ENCODE measurements around the gene SRGAP1. TPM values are rescaled to one million over a fixed set of nuclear protein-coding genes. Genes with fewer than 3 reads are reported as not detected.
"Not testable (repeated sequence)": the region's sequence is repeated elsewhere in the genome, so short reads cannot be mapped to it uniquely, and the experiment has no call there.

SRGAP1 gene
- total RNA-seq, 1 donor from 2014 or later: 9.7 TPM

- DNase-seq (ENCODE audit: low spot score in 2 of 2, unreplicated experiment in 2 of 2): no peak
- Mint-ChIP-seq H3K27me3 (ENCODE audit: low read depth) (no peaks in the 10 kb centered on the region), H3K4me1 (peaks cover 19% of the 10 kb centered on the region), H3K36me3 (no peaks in the 10 kb centered on the region), H3K9me3 (no peaks in the 10 kb centered on the region), H3K4me3 (no peak overlapping the region), H3K27ac (no peak overlapping the region)
- TF ChIP-seq, protein P1, sequence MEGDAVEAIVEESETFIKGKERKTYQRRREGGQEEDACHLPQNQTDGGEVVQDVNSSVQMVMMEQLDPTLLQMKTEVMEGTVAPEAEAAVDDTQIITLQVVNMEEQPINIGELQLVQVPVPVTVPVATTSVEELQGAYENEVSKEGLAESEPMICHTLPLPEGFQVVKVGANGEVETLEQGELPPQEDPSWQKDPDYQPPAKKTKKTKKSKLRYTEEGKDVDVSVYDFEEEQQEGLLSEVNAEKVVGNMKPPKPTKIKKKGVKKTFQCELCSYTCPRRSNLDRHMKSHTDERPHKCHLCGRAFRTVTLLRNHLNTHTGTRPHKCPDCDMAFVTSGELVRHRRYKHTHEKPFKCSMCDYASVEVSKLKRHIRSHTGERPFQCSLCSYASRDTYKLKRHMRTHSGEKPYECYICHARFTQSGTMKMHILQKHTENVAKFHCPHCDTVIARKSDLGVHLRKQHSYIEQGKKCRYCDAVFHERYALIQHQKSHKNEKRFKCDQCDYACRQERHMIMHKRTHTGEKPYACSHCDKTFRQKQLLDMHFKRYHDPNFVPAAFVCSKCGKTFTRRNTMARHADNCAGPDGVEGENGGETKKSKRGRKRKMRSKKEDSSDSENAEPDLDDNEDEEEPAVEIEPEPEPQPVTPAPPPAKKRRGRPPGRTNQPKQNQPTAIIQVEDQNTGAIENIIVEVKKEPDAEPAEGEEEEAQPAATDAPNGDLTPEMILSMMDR (IDR thresholded peaks at IDR 0.05; ENCODE audit: unreplicated experiment): no peak
These were observed 260.5 kb downstream of the SRGAP1 start for GRCh38 chr12:64105026-64105425.

- Mint-ChIP-seq H3K27ac (no peak overlapping the region), H3K4me1 (peaks cover 19% of the 10 kb centered on the region), H3K9me3 (peaks cover 5% of the 10 kb centered on the region), H3K4me3 (no peak overlapping the region), H3K27me3 (ENCODE audit: low read depth) (no peaks in the 10 kb centered on the region), H3K36me3 (peaks cover 11% of the 10 kb centered on the region)
- TF ChIP-seq, protein P1 (IDR thresholded peaks at IDR 0.05; ENCODE audit: unreplicated experiment): no peak
- no peak for DNase-seq (ENCODE audit: low spot score in 2 of 2, unreplicated experiment in 2 of 2)
These were observed 263.3 kb downstream of the SRGAP1 start for GRCh38 chr12:64107776-64108175.

GRCh38 chr12:64109706-64110105, 265.2 kb downstream of the SRGAP1 start:
- TF ChIP-seq, protein P1 (IDR thresholded peaks at IDR 0.05; ENCODE audit: unreplicated experiment): no peak
- DNase-seq (ENCODE audit: low spot score in 2 of 2, unreplicated experiment in 2 of 2): no peak
- H3K36me3 Mint-ChIP-seq: peaks cover 17% of the 10 kb centered on the region
- peaks cover 10% of the 10 kb centered on the region for H3K4me1 Mint-ChIP-seq
- peaks cover 6% of the 10 kb centered on the region for H3K9me3 Mint-ChIP-seq
- no peak overlapping the region for H3K27ac Mint-ChIP-seq
- H3K27me3 Mint-ChIP-seq (ENCODE audit: low read depth): no peaks in the 10 kb centered on the region
- no peak overlapping the region for H3K4me3 Mint-ChIP-seq

GRCh38 chr12:64110864-64111263, 266.4 kb downstream of the SRGAP1 start:
- Mint-ChIP-seq H3K27ac (no peak overlapping the region), H3K27me3 (ENCODE audit: low read depth) (no peaks in the 10 kb centered on the region), H3K4me3 (no peak overlapping the region), H3K36me3 (peaks cover 19% of the 10 kb centered on the region), H3K4me1 (peaks cover 4% of the 10 kb centered on the region), H3K9me3 (peaks cover 6% of the 10 kb centered on the region)
- no peak for DNase-seq (ENCODE audit: low spot score in 2 of 2, unreplicated experiment in 2 of 2)
- TF ChIP-seq, protein P1 (IDR thresholded peaks at IDR 0.05; ENCODE audit: unreplicated experiment): no peak

DNA sequence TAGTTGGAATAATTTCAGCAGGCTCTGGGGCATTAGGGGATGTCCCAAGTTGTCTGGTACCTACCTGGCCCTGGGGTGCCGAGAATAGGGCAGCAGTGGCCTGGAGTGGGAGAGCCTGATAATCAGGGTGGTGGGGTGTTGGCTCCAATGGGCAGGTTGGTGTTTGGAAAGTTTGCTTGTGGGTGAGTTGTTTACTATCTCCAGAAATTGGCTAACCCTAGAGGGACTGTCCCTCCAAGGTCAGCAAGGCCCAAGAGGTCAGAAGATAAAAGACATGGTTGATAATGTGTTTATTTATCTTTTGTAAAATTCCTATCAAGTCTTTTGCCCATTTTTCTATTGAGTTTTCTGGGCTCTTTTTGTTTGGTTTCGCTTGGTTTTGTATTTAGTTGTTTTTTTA, 272.5 kb downstream of the SRGAP1 start:
- Mint-ChIP-seq H3K27me3 (ENCODE audit: low read depth) (no peaks in the 10 kb centered on the region), H3K27ac (no peak overlapping the region), H3K4me1 (no peaks in the 10 kb centered on the region), H3K4me3 (no peak overlapping the region), H3K9me3 (peaks cover 6% of the 10 kb centered on the region), H3K36me3 (peaks cover 19% of the 10 kb centered on the region)
- no peak for DNase-seq (ENCODE audit: low spot score in 2 of 2, unreplicated experiment in 2 of 2)
- TF ChIP-seq, protein P1 (IDR thresholded peaks at IDR 0.05; ENCODE audit: unreplicated experiment): no peak

GRCh38 chr12:64120568-64120967, 276.1 kb downstream of the SRGAP1 start:
- no peaks in the 10 kb centered on the region for H3K4me1 Mint-ChIP-seq
- H3K27ac Mint-ChIP-seq: no peak overlapping the region
- H3K36me3 Mint-ChIP-seq: peaks cover 5% of the 10 kb centered on the region
- H3K9me3 Mint-ChIP-seq: no peaks in the 10 kb centered on the region
- TF ChIP-seq, protein P1 (IDR thresholded peaks at IDR 0.05; ENCODE audit: unreplicated experiment): no peak
- no peak for DNase-seq (ENCODE audit: low spot score in 2 of 2, unreplicated experiment in 2 of 2)
- no peaks in the 10 kb centered on the region for H3K27me3 Mint-ChIP-seq (ENCODE audit: low read depth)
- H3K4me3 Mint-ChIP-seq: no peak overlapping the region

GRCh38 chr12:64121086-64121485, 276.6 kb downstream of the SRGAP1 start:
- H3K4me1 Mint-ChIP-seq; H3K27me3 Mint-ChIP-seq (ENCODE audit: low read depth); H3K4me3 Mint-ChIP-seq; H3K36me3 Mint-ChIP-seq; DNase-seq (ENCODE audit: low spot score in 2 of 2, unreplicated experiment in 2 of 2); H3K27ac Mint-ChIP-seq; H3K9me3 Mint-ChIP-seq: not testable (repeated sequence)

Data from mesothelial cell of epicardium (in vitro differentiated cells).